ENCODE measurements around the gene UQCRFS1. TPM values are rescaled to one million over a fixed set of nuclear protein-coding genes. Genes with fewer than 3 reads are reported as not detected.

UQCRFS1 gene
- total and polyA plus RNA-seq, 3 donors from 2014 or later, result 35.9 to 64.2 (median 37.4) TPM

GRCh38 chr19:29217616-29218015 lies 4.7 kb upstream of the UQCRFS1 start:
- DNase-seq, result no peak
- intact Hi-C loops (cut with DNase I; ENCODE audit: low total_unique reads), result no loop called here
- Histone ChIP-seq H3K27me3 (no peaks in the 10 kb centered on the region), H3K36me3 (ENCODE audit: low read depth, missing control alignments) (no peaks in the 10 kb centered on the region), H3K4me1 (no peaks in the 10 kb centered on the region), H3K4me3 (no peak overlapping the region), H3K27ac (no peak overlapping the region), H3K9me3 (no peaks in the 10 kb centered on the region)
- TF ChIP-seq CTCF (IDR thresholded peaks at IDR 0.05) (no peak), POLR2A (IDR thresholded peaks at IDR 0.05) (no peak)
- 70% methylated on average over 7 of the region's 7 CpGs for WGBS, 2 donors

- Histone ChIP-seq H3K4me3 (no peak overlapping the region), H3K27me3 (no peaks in the 10 kb centered on the region), H3K9me3 (no peaks in the 10 kb centered on the region), H3K27ac (no peak overlapping the region), H3K4me1 (peaks cover 5% of the 10 kb centered on the region), H3K36me3 (ENCODE audit: low read depth, missing control alignments) (no peaks in the 10 kb centered on the region)
- no peak for TF ChIP-seq POLR2A (IDR thresholded peaks at IDR 0.05)
- TF ChIP-seq CTCF (IDR thresholded peaks at IDR 0.05), result no peak
- 72 to 74% methylated on average over 4 of the region's 4 CpGs for WGBS, 2 donors
- no peak for DNase-seq
- intact Hi-C loops (cut with DNase I; ENCODE audit: low total_unique reads), result no loop called here
Observed at GRCh38 chr19:29216021-29216420, 3.1 kb upstream of the UQCRFS1 start.

- H3K27ac ChIP-seq, result no peak overlapping the region
- no peak for DNase-seq
- WGBS, 2 donors, result 87 to 88% methylated on average over 7 of the region's 7 CpGs
- H3K4me1 ChIP-seq, result peaks cover 5% of the 10 kb centered on the region
- intact Hi-C loops (cut with DNase I; ENCODE audit: low total_unique reads), result no loop called here
- no peaks in the 10 kb centered on the region for H3K9me3 ChIP-seq
- H3K36me3 ChIP-seq (ENCODE audit: low read depth, missing control alignments), result no peaks in the 10 kb centered on the region
- no peak overlapping the region for H3K4me3 ChIP-seq
- TF ChIP-seq POLR2A (IDR thresholded peaks at IDR 0.05) (no peak), CTCF (IDR thresholded peaks at IDR 0.05) (no peak)
- H3K27me3 ChIP-seq, result no peaks in the 10 kb centered on the region
Observed at GRCh38 chr19:29215322-29215845, 2.4 kb upstream of the UQCRFS1 start.

GRCh38 chr19:29214411-29214810 lies 1.5 kb upstream of the UQCRFS1 start:
- TF ChIP-seq POLR2A (IDR thresholded peaks at IDR 0.05) (no peak), CTCF (IDR thresholded peaks at IDR 0.05) (no peak)
- WGBS, 2 donors, result 62 to 68% methylated on average over 2 of the region's 2 CpGs

GRCh38 chr19:29212356-29212647 lies 649 bp downstream of the UQCRFS1 start:
- 0% methylated on average over 7 of the region's 7 CpGs for WGBS, 2 donors
- intact Hi-C loops (cut with DNase I; ENCODE audit: low total_unique reads), result no loop called here
- no peaks in the 10 kb centered on the region for H3K36me3 ChIP-seq (ENCODE audit: low read depth, missing control alignments)
- no peaks in the 10 kb centered on the region for H3K27me3 ChIP-seq
- H3K9me3 ChIP-seq, result no peaks in the 10 kb centered on the region
- TF ChIP-seq POLR2A (IDR thresholded peaks at IDR 0.05), result no peak
- TF ChIP-seq CTCF (IDR thresholded peaks at IDR 0.05), result no peak
- H3K27ac ChIP-seq, result peak overlapping the region; percentile 97
- peak overlapping the region; percentile 98 for H3K4me3 ChIP-seq
- no peak for DNase-seq
- H3K4me1 ChIP-seq, result peaks cover 14% of the 10 kb centered on the region

More at GRCh38 chr19:29214411-29214810, 1.5 kb upstream of the UQCRFS1 start:
- Histone ChIP-seq H3K4me3 (no peak overlapping the region), H3K36me3 (ENCODE audit: low read depth, missing control alignments) (no peaks in the 10 kb centered on the region), H3K9me3 (no peaks in the 10 kb centered on the region), H3K4me1 (peaks cover 12% of the 10 kb centered on the region), H3K27ac (no peak overlapping the region), H3K27me3 (no peaks in the 10 kb centered on the region)
- no peak for DNase-seq
- intact Hi-C loops (cut with DNase I; ENCODE audit: low total_unique reads), result no loop called here
